ENCODE results near the gene GPN2.

GPN2 gene

GRCh38 chr1:26856604-26857469, 33.2 kb downstream of the GPN2 start:
- Histone ChIP-seq H3K4me1 (ENCODE audit: control insufficient read depth, insufficient read depth, low read length) (peaks cover 13% of the 10 kb centered on the region; the same call in 1 of the 2 replicates), H3K9me3 (ENCODE audit: control insufficient read depth, insufficient read depth, low read length) (no peaks in the 10 kb centered on the region), H3K36me3 (ENCODE audit: control insufficient read depth, insufficient read depth, low read length) (peaks cover 23% of the 10 kb centered on the region), H3K9ac (ENCODE audit: low read depth, low read length) (no peak overlapping the region), H3K4me3 (ENCODE audit: low read depth, low read length) (no peak overlapping the region), H3K27ac (ENCODE audit: low read depth, low read length) (peak overlapping the region; percentile 44), H3K27me3 (ENCODE audit: control insufficient read depth, insufficient read depth, low read length) (no peaks in the 10 kb centered on the region)

GRCh38 chr1:26856181-26856580, 33.9 kb downstream of the GPN2 start:
- Histone ChIP-seq H3K9ac (ENCODE audit: low read depth, low read length) (no peak overlapping the region), H3K4me1 (ENCODE audit: control insufficient read depth, insufficient read depth, low read length) (peaks cover 13% of the 10 kb centered on the region; the same call in 1 of the 2 replicates), H3K9me3 (ENCODE audit: control insufficient read depth, insufficient read depth, low read length) (no peaks in the 10 kb centered on the region), H3K27ac (ENCODE audit: low read depth, low read length) (no peak overlapping the region), H3K36me3 (ENCODE audit: control insufficient read depth, insufficient read depth, low read length) (peaks cover 30% of the 10 kb centered on the region), H3K4me3 (ENCODE audit: low read depth, low read length) (no peak overlapping the region), H3K27me3 (ENCODE audit: control insufficient read depth, insufficient read depth, low read length) (no peaks in the 10 kb centered on the region)

DNA sequence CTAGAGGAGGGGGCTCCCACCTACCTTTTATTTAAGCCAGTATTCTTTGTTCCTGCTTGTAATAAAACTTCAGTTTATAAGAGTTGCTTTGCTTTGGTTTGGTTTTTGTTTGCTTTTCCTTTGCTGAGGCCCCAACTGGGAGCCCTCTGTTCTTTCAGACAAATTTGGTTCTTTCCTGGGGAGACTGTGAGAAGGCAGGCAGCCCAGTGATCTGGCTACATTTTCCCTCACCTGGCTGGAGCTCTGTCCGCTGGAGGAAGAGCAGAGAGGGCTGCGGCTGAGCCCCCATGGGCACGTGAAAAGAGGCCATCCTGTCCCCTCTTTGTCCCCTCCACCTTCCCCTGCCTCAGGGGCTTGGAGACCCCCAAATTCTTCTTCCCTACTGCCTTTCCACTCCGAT, 34.4 kb downstream of the GPN2 start:
- no peak overlapping the region for H3K4me3 ChIP-seq (ENCODE audit: low read depth, low read length)
- no peaks in the 10 kb centered on the region for H3K27me3 ChIP-seq (ENCODE audit: control insufficient read depth, insufficient read depth, low read length)
- no peaks in the 10 kb centered on the region for H3K9me3 ChIP-seq (ENCODE audit: control insufficient read depth, insufficient read depth, low read length)
- no peak overlapping the region for H3K9ac ChIP-seq (ENCODE audit: low read depth, low read length)
- H3K4me1 ChIP-seq (ENCODE audit: control insufficient read depth, insufficient read depth, low read length) = peaks cover 13% of the 10 kb centered on the region; the same call in 1 of the 2 replicates
- H3K27ac ChIP-seq (ENCODE audit: low read depth, low read length) = no peak overlapping the region
- peaks cover 35% of the 10 kb centered on the region for H3K36me3 ChIP-seq (ENCODE audit: control insufficient read depth, insufficient read depth, low read length)

GRCh38 chr1:26854906-26855305, 35.2 kb downstream of the GPN2 start:
- H3K27me3 ChIP-seq (ENCODE audit: control insufficient read depth, insufficient read depth, low read length) = no peaks in the 10 kb centered on the region
- no peak overlapping the region for H3K9ac ChIP-seq (ENCODE audit: low read depth, low read length)
- H3K27ac ChIP-seq (ENCODE audit: low read depth, low read length) = no peak overlapping the region
- no peaks in the 10 kb centered on the region for H3K9me3 ChIP-seq (ENCODE audit: control insufficient read depth, insufficient read depth, low read length)
- H3K36me3 ChIP-seq (ENCODE audit: control insufficient read depth, insufficient read depth, low read length) = peaks cover 43% of the 10 kb centered on the region
- no peak overlapping the region for H3K4me3 ChIP-seq (ENCODE audit: low read depth, low read length)
- peaks cover 13% of the 10 kb centered on the region; the same call in 1 of the 2 replicates for H3K4me1 ChIP-seq (ENCODE audit: control insufficient read depth, insufficient read depth, low read length)

DNA sequence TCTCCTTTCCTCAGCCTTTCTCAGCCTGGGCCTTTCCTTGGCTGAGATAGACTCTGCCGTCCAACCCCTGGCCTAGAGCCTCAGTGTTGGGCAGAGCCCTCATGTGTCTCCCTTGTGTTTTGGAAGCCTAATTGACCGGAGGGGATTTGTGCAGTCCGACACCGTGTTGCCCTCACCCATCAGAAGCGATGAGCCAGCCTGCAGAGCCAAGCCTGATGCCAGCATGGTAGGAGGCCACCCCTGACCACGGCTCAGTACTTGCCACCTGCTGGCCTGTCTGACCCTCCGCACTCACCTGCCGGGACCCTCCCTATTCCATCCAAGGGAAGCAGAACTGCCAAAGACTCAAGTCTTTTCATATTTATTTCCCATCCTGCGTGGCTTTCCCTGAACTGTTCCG, 36.5 kb downstream of the GPN2 start:
- no peak overlapping the region for H3K9ac ChIP-seq (ENCODE audit: low read depth, low read length)
- no peak overlapping the region for H3K4me3 ChIP-seq (ENCODE audit: low read depth, low read length)
- no peaks in the 10 kb centered on the region for H3K9me3 ChIP-seq (ENCODE audit: control insufficient read depth, insufficient read depth, low read length)
- H3K36me3 ChIP-seq (ENCODE audit: control insufficient read depth, insufficient read depth, low read length) = peaks cover 56% of the 10 kb centered on the region
- no peak overlapping the region for H3K27ac ChIP-seq (ENCODE audit: low read depth, low read length)
- H3K4me1 ChIP-seq (ENCODE audit: control insufficient read depth, insufficient read depth, low read length) = peaks cover 13% of the 10 kb centered on the region; the same call in 1 of the 2 replicates
- no peaks in the 10 kb centered on the region for H3K27me3 ChIP-seq (ENCODE audit: control insufficient read depth, insufficient read depth, low read length)

- Histone ChIP-seq H3K36me3 (ENCODE audit: control insufficient read depth, insufficient read depth, low read length) (peaks cover 58% of the 10 kb centered on the region), H3K4me1 (ENCODE audit: control insufficient read depth, insufficient read depth, low read length) (peaks cover 13% of the 10 kb centered on the region; the same call in 1 of the 2 replicates), H3K4me3 (ENCODE audit: low read depth, low read length) (no peak overlapping the region), H3K27me3 (ENCODE audit: control insufficient read depth, insufficient read depth, low read length) (no peaks in the 10 kb centered on the region), H3K9me3 (ENCODE audit: control insufficient read depth, insufficient read depth, low read length) (no peaks in the 10 kb centered on the region), H3K9ac (ENCODE audit: low read depth, low read length) (no peak overlapping the region), H3K27ac (ENCODE audit: low read depth, low read length) (no peak overlapping the region)
Measured at GRCh38 chr1:26853156-26853555, 36.9 kb downstream of the GPN2 start.

DNA sequence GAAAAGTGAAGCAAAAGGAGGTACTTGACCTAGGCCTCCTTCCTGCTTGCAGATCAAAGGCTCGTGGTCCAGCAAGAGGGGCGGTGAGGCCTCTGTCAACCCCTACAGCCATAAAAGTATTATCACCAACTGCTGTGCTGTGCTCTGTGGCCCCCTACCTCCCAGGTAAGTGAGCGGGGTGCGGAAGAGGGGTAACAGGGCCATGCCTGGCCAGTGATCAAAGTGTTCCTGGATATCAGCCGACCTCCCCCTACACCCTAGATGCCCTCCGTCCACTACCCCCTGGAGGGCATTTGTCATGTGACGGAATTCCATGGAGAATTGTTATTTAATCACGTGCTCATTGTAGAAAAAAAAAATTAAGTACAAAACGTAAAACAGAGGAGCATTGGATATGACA, 37.4 kb downstream of the GPN2 start:
- Histone ChIP-seq H3K36me3 (ENCODE audit: control insufficient read depth, insufficient read depth, low read length) (peaks cover 58% of the 10 kb centered on the region), H3K4me3 (ENCODE audit: low read depth, low read length) (no peak overlapping the region), H3K27ac (ENCODE audit: low read depth, low read length) (no peak overlapping the region), H3K4me1 (ENCODE audit: control insufficient read depth, insufficient read depth, low read length) (peaks cover 13% of the 10 kb centered on the region; the same call in 1 of the 2 replicates), H3K27me3 (ENCODE audit: control insufficient read depth, insufficient read depth, low read length) (no peaks in the 10 kb centered on the region), H3K9me3 (ENCODE audit: control insufficient read depth, insufficient read depth, low read length) (no peaks in the 10 kb centered on the region), H3K9ac (ENCODE audit: low read depth, low read length) (no peak overlapping the region)

DNA sequence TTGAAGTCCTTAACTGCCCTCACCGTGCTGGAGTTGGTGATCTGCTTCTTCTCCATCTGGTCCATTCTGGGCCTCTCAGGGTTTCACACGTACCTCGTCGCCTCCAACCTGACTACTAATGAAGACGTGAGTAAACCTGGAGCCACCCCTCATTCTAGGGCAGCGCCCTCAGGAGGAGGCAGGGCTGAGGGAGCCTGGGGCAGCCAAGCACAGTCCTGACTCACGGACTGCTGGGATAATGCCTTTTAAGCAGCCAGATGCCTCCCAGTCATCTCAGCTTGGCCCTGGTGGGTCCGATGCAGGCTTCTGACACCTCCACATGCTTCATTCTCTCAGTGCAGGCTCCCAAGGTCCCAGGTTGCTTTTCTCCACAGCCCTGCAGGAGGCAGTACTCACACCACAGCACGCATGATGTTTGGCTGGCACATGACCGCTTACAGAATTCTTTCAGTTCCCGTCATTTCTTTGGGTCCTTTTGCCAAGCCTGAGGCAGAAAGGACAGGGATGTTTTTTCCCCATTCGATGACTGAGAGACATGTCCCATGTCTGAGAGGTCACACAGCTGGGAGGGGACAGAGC, 38.9 kb downstream of the GPN2 start:
- Histone ChIP-seq H3K9ac (ENCODE audit: low read depth, low read length) (no peak overlapping the region), H3K36me3 (ENCODE audit: control insufficient read depth, insufficient read depth, low read length) (peaks cover 62% of the 10 kb centered on the region), H3K4me3 (ENCODE audit: low read depth, low read length) (no peak overlapping the region), H3K4me1 (ENCODE audit: control insufficient read depth, insufficient read depth, low read length) (0 out of 2 replicates have a peak, but pooled peaks cover 6% of the 10 kb centered on the region), H3K27me3 (ENCODE audit: control insufficient read depth, insufficient read depth, low read length) (no peaks in the 10 kb centered on the region), H3K9me3 (ENCODE audit: control insufficient read depth, insufficient read depth, low read length) (no peaks in the 10 kb centered on the region), H3K27ac (ENCODE audit: low read depth, low read length) (no peak overlapping the region)

DNA sequence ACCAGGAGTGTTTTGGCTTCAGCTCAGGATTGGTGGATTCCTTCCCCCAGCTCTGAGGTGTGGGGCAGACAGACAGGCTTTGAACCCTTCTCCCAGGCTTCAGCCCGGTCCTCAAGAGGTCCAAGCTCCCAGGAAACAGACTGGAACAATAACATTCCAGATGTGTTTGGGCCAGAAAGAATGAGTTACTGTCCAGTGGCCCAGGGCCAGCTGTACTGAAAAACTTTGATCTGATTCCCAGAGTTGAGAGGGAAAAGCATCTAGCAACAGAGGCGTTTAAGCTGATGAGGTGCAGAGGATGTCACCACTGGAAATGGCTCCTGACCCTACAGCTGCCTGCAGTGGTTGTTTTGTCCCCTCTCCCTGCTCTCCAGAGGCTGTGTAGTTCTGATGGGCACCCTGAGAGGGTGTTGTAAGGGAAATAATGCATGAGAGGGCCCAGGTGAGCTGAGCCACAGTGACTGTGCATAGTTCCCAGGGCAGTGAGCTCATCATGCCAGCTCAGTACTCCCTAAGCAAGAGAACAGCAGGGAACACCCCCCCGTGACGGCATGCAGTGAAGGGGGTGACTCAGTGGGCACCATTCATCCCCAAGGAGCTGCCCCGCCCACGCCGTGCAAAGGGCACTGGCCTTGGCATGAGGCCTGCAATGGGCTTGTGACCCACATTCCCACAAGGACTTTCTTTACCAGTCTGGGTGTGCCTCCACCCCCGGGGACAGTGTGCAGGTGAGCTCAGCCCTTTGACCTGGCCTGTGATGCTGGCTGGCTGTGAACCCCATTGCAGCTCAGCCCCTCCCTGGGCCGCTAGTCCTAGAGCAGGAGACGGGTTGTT, 40.9 kb downstream of the GPN2 start:
- H3K27me3 ChIP-seq (ENCODE audit: control insufficient read depth, insufficient read depth, low read length) = no peaks in the 10 kb centered on the region
- no peak overlapping the region for H3K4me3 ChIP-seq (ENCODE audit: low read depth, low read length)
- H3K9ac ChIP-seq (ENCODE audit: low read depth, low read length) = no peak overlapping the region
- peaks cover 58% of the 10 kb centered on the region for H3K36me3 ChIP-seq (ENCODE audit: control insufficient read depth, insufficient read depth, low read length)
- H3K9me3 ChIP-seq (ENCODE audit: control insufficient read depth, insufficient read depth, low read length) = no peaks in the 10 kb centered on the region
- 0 out of 2 replicates have a peak, but pooled peaks cover 6% of the 10 kb centered on the region for H3K4me1 ChIP-seq (ENCODE audit: control insufficient read depth, insufficient read depth, low read length)
- H3K27ac ChIP-seq (ENCODE audit: low read depth, low read length) = no peak overlapping the region

GRCh38 chr1:26848499-26848898, 41.6 kb downstream of the GPN2 start:
- no peak overlapping the region for H3K27ac ChIP-seq (ENCODE audit: low read depth, low read length)
- no peaks in the 10 kb centered on the region for H3K9me3 ChIP-seq (ENCODE audit: control insufficient read depth, insufficient read depth, low read length)
- H3K4me1 ChIP-seq (ENCODE audit: control insufficient read depth, insufficient read depth, low read length) = 0 out of 2 replicates have a peak, but pooled peaks cover 6% of the 10 kb centered on the region
- peaks cover 53% of the 10 kb centered on the region for H3K36me3 ChIP-seq (ENCODE audit: control insufficient read depth, insufficient read depth, low read length)
- H3K9ac ChIP-seq (ENCODE audit: low read depth, low read length) = no peak overlapping the region
- no peak overlapping the region for H3K4me3 ChIP-seq (ENCODE audit: low read depth, low read length)
- no peaks in the 10 kb centered on the region for H3K27me3 ChIP-seq (ENCODE audit: control insufficient read depth, insufficient read depth, low read length)

All from HUES48 (cell line).